HG03565 (cell line): ENCODE measurements around the gene TMEM30A.

ENCODE experiments used
- ATAC-seq: cut with Tn5 transposase; IDR thresholded peaks from one replicate; pipeline ENCODE4 v1.9.1; 2021; ENCODE audit warnings: mild to moderate bottlenecking, moderate library complexity; ENCODE audit not compliant: unreplicated experiment

The TMEM30A gene

DNA sequence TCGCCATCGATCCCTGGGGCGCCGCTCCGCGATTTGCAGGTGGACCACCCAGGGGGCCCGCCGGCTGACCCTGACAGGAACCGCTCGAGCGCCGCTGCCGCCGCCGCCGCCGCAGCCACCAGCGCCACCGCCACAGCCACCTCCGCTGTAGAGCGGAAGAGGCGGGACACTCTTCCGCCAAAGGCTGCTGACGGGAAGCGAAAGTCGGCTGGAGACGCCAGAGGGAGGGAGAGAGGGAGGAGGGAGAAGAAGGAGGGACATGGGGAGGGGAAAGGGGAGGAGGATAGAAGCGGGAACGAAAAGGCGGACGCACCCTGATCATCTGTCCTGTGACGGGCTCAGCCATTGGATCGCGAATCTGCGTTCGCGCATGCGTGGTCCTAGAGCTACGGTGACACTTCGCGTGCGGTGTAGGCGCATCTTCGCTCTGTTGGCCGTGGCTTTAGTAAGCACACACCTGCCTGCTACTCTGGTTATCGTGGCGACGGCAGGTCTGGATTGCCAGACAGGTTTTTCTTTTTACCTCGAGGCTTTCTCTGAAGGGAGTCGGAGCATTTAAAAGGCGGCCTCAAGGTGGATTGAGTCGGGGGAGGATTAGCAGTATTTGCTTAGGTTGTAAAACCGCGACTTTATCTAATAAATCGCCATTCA lies at the start of gene TMEM30A:
TMEM30A (minus strand) TSS at position 161 of the 651 bp plus-strand sequence; CDS start at position 7, 154 bp downstream.
- ATAC-seq = peak; percentile 87

DNA sequence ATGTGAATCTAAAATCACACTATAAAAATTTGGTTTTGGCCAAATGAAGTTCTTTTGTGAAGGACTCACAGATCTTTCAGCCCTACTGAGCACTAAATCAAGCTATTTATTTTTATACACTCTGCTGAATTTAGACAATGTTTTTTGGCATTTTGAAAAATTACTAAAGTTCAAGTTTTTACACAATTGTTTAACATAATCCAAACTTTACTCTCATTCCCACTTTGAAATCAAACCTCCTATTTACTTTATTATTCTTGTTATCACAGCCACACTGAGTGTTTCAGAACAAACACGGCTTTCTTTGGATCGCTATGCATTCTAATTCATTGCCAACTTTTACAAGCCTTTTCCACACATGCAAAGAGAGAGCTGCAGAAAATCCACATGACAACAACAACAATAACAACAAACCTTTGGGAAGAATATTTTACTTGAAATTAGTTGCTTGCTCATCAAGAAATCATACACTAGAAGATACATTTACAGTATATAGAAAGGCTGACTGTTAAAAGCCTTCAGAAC lies 49.1 kb upstream of the TMEM30A start:
- ATAC-seq = no peak

DNA sequence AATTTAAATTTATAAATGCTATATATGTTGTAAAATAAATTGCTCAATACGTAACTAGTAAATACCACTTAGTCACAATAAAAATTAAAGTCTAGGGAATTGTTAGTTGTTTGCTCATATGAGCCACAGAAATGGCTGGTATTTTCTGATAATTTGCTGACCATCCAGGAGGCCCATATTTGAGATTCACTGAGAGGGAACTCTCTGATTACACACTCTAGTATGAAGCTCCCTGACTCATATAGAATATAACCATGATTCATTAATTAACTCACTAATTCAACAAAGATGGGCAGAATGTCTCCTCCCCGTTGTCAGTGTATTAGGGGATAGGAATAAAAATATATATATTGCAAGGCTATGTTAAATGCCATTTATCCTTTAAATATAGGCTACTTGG lies 46.6 kb upstream of the TMEM30A start:
- ATAC-seq = no peak

DNA sequence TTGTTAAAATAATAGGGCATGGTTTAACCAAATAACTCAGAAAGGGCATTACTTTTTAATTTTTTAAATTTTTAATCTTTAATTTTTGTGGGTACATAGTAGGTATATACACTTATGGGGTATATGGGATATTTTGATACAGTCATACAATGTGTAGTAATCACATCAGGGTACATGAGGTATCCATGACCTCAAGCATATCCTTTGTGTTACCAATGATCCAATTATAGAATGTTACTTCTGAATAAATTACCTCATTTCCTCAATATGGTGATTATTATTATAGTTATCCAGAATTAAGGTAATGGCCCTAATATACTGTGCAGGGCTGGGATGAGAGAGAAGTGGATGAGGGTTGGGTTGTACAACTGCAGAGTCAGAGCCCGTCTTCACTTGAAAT lies 45.1 kb upstream of the TMEM30A start:
- ATAC-seq = no peak

DNA sequence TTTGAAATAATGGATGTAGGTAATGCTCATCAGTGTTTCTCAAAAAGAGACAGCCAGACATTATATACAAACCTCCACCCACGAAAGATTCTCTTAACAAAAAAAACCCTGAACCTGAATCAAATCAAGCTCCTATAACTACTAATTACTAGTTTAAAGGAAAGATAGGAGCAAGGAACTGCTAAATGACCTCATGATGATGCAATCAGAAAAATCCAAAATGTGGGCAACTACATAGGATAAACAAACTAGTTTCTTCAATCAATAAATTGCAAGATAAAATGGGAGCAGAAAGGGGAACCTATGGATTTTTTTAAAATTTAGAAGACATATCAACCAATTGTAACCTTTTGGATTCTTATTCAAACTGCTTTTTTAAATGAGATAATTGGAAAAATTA lies 43.2 kb upstream of the TMEM30A start:
- ATAC-seq = no peak

DNA sequence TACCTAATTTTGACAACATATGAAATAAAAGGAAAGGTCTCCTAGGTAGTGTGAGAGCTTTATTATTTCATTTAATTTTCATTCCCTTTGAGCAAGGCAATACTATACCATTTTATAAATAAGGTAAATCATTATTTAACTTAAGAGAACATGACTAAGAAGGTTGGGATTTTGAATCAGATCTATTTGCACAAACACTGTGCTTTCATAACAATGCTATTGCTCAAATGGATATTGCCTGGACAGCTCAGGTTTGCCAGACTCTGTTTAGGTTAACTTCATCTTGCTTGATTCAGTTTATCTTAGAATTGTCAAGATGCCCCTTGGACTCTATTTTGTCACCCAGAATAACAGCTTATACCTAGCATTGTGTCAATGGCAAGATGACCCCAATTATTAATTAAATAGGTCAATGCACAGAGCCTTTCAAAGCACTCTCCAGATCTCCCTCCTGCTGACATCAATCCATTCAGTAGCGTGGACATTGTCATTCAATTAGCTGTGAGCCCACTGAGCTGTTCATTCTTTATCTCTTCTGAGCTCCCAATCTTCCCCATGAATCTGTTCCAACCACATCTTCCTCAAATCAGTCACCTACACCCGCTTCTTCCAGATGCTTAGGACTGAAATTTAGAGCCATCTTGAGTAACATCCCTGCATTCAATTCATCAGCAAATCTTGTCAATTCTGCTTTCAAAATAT lies 42.1 kb upstream of the TMEM30A start:
- ATAC-seq = no peak

DNA sequence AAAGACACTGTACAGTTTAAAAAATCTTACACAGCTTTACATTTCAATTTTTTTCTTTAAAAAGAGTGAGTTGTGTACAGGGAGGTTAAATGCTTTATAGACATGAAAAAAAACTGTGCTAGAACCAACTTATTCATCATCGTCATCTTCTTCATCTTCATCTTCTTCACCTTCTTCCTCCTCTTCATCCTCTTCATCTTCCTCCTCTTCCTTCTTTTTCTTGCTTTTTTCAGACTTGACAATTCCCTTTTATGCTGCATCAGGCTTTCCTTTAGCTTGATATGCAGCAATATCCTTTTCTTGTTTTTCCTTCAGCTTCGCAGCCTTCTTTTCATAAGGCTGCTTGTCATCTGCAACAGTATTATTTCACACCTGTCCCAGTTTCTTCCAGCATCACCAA lies 34.3 kb upstream of the TMEM30A start:
- ATAC-seq = no peak

DNA sequence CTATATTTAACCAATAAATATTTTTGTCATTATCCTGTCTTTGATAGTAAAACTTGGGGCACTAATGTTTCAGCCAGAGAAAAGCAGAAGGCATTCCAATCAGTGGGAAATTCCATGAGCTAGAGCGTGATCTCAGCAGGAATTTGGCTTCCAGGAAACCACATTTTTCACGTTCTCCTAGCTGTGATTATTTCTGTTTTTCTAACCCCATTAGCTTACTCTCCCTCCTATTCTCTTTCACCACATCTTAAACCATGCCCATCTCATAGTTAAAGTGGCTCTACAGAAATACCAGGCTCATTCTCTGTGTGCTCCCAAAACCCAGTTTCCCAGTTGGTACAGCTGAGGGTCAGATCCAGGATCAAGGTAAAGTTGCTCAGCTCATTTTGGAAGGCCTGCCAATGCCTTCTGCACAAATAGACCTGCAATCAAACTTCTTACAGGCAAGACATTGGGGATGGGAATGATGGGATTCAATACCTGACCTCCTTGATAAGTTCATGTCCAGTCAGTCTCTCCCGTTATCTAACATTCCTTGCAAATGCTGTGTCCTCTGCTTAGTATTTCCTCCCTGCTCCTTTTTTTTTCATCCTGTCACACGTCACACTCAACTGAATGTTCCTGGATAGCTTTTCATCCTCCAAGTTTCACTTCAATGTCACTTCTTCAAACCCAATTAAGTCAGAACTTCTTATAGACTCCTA lies 33.1 kb upstream of the TMEM30A start:
- no peak for ATAC-seq

DNA sequence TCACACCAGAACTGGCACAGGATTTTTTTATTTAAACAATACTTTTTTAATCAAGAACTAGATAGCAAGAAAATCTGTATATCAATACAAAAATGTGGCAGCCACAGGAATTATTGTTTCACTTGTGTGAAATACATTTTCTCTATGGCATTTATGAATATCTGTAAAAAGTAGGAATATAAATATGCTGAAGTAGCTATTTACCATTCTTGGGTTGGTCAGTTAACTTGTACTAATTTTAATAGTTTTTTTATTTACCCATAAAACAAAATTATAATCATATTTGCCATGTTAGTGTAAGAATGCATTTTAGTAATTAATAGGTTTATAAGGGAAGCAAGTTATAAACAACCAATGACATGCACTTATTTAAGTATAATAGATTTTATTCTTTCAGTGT lies 31.4 kb upstream of the TMEM30A start:
- no peak for ATAC-seq

DNA sequence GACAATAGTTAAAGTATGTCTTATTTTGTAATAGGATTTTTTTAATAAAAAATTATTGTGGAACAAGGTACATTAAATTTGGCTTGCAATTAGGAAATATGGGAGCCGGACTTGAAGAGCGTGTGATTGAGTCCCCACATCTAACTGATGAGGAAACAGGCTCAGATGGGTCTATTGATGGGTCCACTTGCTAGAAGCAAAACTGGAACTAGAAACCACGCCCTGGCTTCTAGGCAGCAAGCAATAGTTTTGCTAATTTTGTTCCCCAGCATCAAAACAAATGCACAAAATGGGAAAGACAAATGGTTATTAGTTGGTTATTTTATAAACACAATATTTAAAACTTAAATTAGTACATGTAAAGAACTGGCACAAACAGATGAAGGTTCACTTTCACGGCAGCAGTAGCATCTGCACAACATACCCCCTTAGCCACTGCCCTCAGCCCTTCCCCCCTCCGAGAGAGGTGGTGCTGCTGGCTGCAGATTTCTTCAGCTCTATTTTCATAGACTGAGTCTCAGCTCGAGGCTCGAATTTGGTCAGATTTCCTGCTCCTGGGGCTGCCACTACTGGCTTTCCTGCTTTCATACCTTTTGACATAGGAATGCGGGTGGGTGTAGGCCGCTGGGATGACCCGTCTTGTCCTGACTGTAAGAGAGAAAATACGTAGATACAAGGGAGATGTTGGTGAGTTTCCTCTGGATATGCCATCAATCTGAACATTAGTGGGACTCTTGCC lies 23.8 kb upstream of the TMEM30A start:
- no peak for ATAC-seq

DNA sequence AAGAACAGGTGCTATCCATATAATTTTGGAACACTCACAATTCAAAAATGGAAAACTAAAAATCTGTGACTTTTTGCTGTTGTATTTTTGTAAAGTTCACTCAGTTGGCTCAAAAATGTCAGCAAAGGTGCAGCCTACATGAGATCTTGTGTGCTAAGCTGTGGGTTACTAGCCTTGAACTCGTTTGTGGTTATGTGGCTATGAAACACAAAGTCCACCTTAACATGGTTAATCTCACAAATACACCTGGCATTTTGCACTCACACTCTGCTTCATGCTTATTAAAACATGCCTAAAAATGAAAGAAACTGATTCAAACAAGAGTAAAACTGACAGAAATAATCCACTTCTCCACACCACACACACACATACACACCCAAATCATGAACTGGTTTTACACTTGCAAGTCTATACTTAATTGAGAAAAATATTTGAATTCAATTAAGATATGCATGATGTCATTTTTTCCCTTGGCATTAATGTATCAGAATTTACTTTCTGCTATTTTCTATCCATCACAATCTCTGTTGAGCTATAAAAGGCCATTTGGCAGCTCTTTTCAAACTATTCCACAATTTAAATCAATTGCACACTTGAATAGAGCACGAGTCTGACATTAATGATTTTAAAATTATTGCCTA lies 22.9 kb upstream of the TMEM30A start:
- ATAC-seq = no peak

DNA sequence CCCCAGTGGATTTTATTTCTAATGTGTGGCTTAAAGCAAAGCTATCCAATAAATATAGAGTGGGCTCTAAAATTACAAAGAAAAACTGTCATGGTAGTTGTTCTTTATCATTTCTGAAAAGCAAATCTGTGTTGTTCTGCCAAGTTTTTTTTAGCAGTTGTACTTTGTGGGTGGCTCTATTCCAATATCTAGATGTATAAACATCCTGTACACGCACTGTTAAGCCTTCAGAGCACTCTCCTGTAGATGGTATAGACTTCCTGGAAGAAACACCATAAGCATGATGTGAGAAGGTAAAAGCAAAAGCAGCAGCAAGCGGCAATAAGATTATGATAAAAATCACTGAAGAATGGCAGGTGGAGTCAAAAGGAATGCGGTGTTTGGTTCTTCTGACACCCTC lies 21.5 kb upstream of the TMEM30A start:
- no peak for ATAC-seq

DNA sequence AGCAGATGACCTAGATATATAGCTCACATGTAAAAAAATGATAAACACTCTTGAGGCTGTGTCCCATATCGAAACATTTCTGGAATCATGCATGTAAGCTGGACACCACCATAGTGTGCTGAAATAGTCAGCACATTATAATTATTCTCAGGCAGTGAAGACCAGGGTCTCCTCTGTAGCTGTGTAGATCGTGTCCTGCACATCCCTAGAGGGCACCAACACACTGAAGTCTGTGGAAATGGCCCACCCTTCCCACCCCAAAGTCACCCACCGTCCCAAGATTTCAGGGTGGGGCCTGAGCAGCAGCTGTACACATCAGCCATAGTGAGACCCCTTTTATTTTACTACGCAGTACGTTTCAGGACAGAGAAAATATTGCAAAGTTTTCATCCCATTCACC lies 21.0 kb upstream of the TMEM30A start:
- no peak for ATAC-seq

DNA sequence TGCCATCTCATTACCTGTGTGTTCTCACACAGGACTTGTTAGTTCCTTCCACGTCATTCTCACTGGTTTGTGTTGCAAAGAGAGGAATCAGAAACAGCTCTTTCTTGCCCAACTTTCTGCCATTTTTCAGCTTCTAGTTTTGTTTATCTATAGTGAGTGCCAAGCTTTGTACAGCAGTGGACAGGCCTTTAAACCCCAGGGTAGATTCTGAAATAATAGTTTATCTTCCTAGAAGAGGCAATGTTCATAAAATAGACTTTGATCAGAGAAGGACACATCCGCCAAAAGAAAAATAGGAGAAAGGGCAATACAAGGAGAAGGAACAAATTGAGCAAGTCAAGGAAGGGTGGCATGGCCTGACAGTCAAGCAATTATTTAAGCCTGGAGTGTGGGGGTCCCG lies 17.7 kb upstream of the TMEM30A start:
- ATAC-seq = no peak

DNA sequence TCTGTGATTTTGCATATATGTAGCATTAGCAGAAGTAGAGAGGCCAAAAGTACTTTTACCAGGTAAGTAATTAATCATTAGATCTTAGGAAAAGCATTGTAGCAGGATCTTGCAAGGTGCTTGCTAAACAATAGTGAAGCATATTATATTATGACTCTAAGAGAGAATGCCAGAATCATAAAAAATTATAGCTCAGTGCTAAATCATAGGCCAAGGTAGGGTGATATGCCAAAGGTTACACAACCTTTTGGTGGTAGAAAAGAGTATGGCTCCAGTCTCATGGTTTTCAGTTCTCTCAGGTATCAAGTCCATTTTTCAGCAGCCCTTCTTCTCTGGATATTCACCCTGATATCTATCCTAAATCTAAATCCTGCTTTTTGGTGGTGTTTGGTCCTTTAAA lies 16.9 kb upstream of the TMEM30A start:
- ATAC-seq = no peak

DNA sequence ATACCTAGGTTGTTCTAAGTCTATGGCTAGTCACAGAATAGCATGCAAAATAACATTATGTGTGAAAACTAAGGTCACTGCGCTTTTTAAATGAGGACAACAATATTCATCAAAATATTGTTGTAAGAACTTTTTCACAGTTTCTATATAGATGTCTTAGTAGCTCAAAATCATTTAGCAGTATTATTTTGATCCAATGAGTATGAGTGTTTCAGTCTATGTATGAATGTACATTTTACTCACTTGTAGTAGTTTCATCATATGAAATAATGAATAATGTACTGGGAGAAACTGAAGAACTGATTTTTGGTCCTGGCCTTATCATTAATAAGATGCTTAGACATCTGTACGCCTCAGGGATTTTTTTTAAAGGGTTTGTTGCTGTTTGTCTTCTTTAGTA lies 16.5 kb upstream of the TMEM30A start:
- ATAC-seq = no peak

DNA sequence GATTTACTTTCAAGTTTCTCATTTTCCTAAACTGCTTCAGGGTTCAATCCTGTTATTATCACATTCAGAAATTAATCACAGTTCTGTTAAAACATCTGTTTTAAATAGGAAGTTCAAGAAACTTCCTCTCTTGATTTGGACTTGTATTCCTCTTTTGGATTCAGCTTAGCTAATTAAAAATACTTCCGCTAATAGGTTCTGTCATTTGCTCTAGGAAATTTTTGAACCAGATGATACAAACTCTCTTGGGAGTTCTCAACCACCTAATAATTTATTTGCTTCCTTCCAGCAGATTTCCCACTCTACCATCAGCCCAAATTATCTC lies 15.9 kb upstream of the TMEM30A start:
- no peak for ATAC-seq

DNA sequence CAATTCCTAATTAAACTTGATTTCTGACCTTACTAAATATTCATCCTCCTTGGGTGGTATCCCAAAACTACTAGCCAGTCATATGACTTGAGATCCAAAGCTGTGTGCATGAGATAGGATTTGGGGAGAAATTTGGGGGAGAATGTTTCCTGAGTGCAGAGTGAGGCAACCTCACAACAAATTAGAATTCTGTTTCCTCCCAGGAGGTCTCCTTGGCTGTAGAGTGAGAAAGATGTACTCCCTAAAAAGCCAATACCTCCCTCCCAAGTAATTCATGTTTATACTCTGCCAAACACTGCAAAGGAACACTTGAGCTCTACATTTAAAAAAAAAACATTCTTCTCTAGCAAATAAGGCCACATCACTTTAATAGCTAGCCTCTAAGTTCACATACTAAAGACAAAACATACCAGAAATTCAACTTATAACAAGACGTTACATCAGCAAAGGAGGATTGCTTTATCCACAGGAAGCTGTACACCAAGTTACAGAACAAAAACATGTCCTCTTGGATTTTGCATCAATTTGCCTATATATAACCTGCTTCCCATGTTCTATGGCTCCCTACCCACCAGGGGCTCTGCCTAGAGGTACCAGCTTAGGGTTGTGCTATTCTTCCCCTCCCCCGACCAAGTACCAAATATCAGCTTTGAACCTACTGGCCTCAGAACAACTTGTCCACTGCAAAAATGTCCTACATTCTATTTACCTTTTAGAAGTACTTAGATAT lies 15.4 kb upstream of the TMEM30A start:
- ATAC-seq = no peak

DNA sequence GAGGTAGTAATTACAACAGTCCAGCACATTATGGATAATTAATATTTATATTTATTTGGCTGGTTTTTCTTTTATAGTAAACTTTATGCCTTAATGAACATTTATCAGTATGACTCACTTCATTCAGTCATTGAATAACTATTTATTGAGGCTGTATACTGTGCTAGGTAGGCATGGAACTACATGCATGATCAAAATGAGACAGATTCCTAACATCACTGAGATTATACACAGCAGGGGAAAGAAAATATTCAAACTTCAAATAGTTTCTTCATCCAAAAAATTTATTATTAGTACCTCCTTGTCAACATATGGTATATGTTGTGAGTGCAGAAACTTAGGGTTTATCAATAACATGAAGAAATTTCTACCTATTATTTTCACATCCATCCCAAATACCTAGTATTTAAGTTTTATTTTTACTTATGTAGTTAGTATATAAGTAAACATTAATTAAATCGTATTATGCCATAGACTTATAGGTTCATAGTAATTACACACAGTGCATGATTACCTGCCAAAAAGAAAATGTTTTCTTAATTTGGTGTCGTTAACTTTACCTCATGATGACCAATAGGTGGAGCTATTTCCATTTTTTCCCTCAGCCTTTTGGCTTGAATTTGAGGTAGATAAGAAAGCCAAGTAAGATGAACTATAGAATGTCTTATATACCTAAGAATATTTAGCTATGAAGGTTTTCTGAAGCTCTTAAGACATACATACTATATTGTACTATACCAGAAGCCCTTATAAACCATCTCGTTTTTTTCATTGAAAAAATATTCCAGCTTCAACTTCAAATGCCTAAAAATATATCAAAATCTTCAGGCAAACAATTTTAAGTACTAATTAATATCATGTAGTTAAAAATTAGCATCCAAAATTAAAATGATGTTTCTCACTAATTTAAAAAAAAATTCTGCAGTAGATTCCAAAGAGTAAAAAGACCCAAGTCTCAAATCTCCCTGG lies 12.5 kb upstream of the TMEM30A start:
- peak; percentile 67 for ATAC-seq
